Inflammatory macrophage (primary cell): ENCODE measurements around the gene OPRD1.
"Not testable (repeated sequence)": the region's sequence is repeated elsewhere in the genome, so short reads cannot be mapped to it uniquely, and the experiment has no call there.

Experiments
- DNase-seq, 2 donors: peaks; one replicate each; pipeline ENCODE4 v3.0.0-alpha.2; 2020 to 2022
- total RNA-seq, 18 experiments: gene quantifications; one replicate each; lab custom pipeline; 2026; ENCODE audit warnings: mixed read lengths in 6 of 18, inconsistent platforms in 2 of 18; lab: John Stamatoyannopoulos, UW

Gene OPRD1
- 0 to 0.25 (median 0) reads per million in 18 experiments for total RNA-seq

DNA sequence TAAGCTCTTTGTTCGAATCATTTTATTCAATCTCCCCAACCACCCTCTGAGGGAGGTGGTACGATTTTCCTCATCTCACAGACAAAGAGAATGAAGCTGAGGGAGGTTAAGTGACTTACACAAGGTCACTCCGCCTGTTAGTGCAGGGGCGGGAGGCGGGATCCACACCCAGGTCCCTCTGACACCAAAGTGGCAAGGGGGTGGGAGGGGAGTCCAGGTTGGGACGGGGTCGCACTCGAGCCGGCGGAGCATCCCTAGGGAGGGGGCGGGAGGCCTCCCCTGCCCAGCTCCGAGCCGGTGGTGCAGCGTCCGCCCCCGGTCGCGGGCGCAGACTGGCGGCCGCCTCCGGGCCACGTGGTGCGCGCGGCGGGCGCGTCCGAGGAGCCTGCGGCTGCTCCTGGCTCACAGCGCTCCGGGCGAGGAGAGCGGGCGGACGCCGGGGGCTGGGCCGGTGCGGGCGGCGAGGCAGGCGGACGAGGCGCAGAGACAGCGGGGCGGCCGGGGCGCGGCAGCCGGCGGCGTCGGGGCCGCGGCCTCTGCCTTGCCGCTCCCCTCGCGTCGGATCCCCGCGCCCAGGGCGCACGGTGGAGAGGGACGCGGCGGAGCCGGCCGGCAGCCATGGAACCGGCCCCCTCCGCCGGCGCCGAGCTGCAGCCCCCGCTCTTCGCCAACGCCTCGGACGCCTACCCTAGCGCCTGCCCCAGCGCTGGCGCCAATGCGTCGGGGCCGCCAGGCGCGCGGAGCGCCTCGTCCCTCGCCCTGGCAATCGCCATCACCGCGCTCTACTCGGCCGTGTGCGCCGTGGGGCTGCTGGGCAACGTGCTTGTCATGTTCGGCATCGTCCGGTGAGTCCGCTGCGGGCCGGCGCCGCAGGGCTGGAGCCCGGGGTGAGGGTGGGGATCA is at the start of gene OPRD1:
OPRD1 (plus strand) TSS at position 405 of the 903 bp plus-strand sequence; CDS start at position 619, 214 bp downstream.
- no peak for DNase-seq

DNA sequence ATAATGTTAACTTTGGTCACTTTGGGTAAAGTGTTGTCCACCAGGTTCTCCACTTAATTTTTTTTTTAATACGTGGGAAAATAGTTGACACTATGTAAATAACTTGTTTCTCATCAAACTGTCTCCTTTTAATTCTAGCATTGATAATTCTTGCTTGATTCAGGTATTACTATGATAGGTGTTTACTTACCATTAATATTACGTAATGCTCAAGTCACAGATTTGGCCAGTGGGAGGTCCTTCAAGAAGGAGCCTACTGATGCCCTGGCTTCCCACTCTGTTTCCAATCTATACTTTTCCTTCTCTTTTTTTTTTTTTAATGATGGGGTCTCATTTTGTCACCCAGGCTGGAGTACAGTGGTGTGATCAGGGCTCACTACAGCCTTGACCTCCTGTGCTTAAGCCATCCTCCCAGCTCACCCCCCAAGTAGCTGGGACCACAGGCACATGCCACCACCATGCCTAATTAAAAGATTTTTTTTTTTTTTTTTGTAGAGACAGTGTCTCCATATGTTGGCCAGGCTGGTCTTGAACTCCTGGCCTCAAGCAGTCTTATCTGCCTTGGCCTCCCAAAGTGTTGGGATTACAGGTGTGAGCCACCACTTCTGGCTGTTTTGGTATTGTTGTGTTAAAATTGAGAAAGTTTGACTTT is 45.3 kb upstream of the OPRD1 start:
- DNase-seq: no peak

GRCh38 chr1:28770601-28771165 is 41.3 kb upstream of the OPRD1 start:
- no peak for DNase-seq

DNA sequence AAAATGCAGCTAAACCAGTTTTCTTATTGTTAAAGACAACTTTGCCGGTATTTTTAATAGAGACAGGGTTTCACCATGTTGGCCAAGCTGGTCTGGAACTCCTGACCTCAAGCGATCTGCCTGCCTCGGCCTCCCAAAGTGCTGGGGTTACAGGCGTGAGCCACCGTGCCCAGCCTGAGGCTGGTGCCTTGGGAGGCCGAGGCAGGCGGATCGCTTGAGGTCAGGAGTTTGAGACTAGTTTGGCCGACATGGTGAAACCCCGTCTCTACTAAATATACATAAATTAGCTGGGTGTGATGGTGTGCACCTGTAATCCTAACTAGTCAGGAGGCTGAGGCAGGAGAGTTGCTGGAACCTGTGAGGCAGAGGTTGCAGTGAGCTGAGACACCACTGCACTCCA is 40.0 kb upstream of the OPRD1 start:
- DNase-seq: not testable (repeated sequence)

DNA sequence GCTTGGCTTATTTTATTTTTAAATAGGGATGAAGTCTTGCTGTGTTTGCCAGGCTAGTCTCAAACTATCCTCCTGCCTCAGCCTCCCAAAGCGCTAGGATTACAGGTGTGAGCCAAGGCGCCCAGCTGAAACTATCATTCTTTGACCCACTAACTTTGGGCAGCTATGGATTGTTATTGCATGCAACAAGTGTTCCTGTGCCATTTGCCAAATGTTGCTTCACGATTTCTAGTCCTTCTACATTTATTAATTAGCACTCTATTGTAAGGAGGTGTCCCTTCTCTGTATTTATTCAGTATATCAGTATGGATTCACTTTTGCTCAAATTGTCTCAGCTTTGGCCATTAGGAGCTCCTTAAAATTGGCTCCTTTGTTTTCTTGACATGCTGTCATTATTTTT is 38.9 kb upstream of the OPRD1 start:
- no peak for DNase-seq

- DNase-seq: peak; percentile 92
These were observed 36.6 kb upstream of the OPRD1 start for GRCh38 chr1:28775121-28775942.

GRCh38 chr1:28776341-28776740 is 35.6 kb upstream of the OPRD1 start:
- DNase-seq: no peak

DNA sequence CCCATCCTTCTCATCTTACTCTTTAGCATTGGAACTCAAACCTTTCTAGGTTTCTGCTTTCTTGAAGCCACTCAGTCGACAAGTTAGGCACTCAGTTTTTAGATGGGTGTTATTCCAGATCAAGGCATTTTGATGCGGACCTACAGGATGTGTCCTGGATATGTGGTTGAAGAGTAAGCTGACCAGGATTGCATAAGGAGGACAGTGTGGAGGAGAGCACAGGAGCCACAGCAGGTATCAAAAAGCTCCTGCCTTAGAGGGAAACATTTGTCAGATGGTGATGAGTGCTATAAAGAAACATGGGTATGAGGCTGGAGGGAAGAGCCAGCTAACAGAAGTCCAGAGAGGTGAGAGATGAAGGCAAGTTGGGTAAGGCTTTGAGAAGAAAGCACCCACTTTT is 33.9 kb upstream of the OPRD1 start:
- DNase-seq: no peak

GRCh38 chr1:28779751-28780408 is 32.1 kb upstream of the OPRD1 start:
- peak; percentile 18 to 20 for DNase-seq

DNA sequence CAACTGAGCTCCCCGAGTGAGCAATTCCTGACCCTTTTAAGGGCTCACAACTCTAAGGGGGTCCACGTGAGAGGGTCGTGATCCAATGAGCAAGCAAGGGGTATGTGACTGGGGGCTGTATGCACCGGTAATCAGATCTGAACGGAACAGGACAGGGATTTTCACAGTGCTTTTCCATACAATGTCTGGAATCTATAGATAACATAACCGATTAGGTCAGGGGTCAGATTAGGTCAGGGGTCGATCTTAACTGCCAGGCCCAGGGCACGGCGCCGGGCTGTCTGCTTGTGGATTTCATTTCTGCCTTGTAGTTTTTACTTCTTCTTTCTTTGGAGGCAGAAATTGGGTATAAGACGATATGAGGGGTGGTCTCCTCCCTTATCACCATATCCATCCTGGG is 30.7 kb upstream of the OPRD1 start:
- no peak for DNase-seq

- no peak for DNase-seq
These were observed 30.0 kb upstream of the OPRD1 start for GRCh38 chr1:28782011-28782410.

- no peak for DNase-seq
These were observed 28.6 kb upstream of the OPRD1 start for GRCh38 chr1:28783363-28783762.

DNA sequence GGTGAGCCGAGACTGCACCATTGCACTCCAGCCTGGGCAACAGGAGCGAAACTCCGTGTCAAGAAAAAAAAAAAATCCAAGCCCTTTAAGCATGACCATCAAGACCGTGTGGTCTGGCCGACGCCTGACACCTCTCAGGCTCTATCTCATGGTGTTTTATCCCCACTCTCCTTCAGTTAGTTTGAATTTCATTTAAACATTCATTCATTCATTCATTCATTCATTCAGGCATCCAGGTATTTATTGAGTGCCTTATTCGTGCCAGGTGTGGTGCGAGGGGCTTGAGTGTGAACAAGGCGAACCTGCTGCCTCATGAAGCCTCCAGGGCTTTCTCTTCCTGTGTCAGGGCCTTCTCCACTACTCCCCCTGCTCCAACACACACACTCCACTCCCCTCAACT is 22.6 kb upstream of the OPRD1 start:
- no peak for DNase-seq

GRCh38 chr1:28789816-28790215 is 22.2 kb upstream of the OPRD1 start:
- no peak for DNase-seq

- DNase-seq: no peak
These were observed 21.5 kb upstream of the OPRD1 start for GRCh38 chr1:28790377-28791035.

DNA sequence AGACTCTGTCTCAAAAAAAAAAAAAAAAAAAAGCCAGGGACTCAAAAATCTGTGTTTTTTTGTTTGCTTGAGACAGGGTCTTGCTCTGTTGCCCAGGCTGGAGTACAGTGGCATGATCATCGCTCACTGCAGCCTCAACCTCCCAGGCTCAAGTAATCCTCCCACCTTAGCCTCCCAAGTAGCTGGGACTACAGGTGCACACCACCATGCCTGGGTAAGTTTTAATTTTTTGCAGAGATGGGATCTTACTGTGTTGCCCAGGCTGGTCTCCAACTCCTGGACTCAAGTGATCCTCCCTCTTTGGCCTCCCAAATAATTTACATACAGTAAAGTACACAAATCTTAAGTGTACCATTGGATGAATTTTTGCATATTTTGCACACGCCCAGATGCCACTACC is 20.0 kb upstream of the OPRD1 start:
- DNase-seq: not testable (repeated sequence)

GRCh38 chr1:28792644-28793121 is 19.3 kb upstream of the OPRD1 start:
- no peak for DNase-seq

DNA sequence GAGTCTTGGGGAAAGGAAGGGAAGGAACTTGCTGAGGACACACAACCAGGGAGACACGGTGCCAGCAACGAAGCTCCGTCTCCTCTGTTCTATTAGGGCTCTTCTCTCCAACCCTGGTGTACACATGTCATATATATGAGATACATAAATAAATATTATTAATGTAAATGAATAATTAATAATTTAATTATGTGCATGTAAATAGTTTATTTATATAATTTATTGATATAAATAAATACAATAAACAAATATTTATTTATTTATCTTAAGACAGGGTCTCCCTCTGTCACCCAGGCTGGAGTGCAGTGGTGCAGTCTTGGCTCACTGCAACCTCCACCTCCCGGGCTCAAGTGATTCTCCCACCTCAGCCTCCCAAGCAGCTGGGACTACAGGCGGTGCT is 17.4 kb upstream of the OPRD1 start:
- not testable (repeated sequence) for DNase-seq

DNA sequence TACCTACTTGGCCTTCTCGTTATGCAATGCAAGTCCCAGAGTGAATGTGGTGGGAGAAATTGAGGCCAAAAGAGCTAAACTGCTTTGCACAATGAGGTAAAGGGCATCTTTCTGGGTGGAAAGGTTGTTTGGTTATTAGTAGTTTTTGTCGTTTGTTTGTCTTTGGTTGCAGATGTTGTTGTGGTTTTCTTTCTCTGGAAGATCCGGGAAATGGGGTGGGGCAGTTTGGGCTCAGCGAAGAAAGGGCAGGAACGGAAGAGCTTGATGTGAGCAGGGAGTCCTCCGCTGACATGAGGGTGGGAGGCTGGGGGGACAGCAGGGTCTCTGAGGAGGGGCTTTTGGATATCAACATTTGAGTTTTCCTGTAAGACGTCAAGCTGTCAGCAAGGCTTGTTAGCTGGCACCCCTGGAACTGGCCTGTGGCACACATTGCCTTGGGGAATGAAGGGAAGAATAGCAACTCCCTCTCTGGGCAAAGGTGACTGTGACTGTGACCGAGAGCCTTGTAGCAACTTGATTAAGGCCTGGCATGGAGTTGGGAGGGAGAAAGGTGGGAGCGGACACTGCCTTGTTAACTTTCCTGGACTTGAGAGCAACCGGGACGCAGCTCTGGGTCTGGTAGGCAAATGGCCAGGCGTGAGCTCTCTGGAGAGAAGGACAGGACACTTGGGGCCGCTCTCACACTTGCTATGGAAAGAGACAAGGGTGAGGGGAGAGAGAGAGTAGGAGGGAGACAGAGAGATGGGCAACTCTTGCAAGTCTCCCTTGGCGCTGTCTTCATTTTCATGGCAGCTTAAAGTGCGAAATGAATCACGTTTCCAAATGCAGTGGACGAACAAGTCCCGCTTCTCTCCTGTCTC is 15.4 kb upstream of the OPRD1 start:
- no peak for DNase-seq

GRCh38 chr1:28800324-28800723 is 11.6 kb upstream of the OPRD1 start:
- DNase-seq: no peak
